HG03135 (cell line): Measurements from ENCODE around the gene P3H3.

Source experiments
- ATAC-seq: cut with Tn5 transposase; IDR thresholded peaks from one replicate; pipeline ENCODE4 v1.9.1; 2021; ENCODE audit warnings: mild to moderate bottlenecking, moderate library complexity; ENCODE audit not compliant: unreplicated experiment

P3H3 gene

DNA sequence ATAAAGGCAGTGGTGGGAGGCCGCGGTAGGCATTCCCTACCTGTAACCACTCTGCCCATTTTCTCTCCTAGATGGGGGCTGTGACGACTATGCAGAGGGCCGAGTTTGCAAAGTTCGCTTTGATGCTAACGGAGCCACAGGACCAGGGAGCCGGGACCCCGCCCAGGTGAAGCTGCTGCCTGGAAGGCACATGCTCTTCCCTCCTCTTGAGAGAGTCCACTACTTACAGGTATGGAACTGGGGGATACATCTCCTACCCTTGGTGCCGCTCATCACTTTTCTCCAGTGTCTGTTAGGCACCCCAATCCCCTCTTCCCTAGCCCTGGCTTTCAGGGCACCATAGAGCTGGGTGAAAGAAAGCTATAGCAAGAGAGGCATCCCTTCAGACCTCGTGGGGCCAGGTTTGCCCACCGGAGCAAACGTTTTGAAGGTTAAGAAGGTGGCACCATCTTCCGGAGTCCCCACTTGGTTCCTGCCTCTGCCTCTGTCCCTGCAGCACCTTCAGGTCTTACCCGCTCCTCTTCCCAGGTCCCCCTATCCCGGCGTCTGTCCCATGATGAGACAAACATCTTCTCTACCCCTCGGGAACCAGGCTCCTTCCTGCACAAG, 2.0 kb upstream of the P3H3 start:
- no peak for ATAC-seq

GRCh38 chr12:6826734-6827436, 1.3 kb upstream of the P3H3 start:
- ATAC-seq: no peak

- no peak for ATAC-seq
These were observed 733 bp upstream of the P3H3 start for GRCh38 chr12:6827437-6827911.

DNA sequence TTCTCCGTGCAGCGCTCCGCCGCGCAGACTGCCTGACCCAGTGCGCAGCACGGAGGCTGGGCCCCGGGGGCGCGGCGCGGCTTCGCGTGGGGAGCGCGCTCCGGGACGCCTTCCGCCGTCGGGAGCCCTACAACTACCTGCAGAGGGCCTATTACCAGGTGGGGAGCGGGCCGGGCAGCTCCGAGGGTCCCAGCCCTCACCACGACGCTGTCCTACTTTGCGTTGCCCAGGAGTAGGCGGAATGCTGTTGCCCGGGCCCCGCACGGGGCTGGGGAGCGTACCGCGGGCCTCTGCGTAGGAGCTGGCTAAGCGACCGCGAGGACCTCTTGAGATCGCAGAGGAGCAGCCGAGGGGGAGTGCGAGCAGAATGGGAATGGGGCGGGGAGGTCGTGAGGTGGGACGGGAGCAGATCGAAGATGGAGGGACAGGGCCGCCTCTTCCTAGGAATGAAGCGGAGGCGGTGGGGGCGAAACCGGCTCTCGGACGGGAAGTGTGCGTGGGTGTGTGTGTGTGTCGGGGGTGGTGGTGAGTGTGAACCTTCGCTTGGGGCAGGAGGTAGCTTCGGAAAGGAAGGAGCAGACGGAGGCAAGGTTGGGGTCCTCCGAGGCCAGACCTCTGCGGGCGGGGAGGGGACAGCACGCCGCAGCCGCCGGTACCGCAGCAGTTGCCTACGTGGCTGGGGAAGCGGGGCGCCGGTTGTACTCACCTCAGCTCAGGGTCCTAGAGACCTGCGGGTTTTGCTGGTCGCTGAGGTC, 751 bp downstream of the P3H3 start:
- no peak for ATAC-seq

DNA sequence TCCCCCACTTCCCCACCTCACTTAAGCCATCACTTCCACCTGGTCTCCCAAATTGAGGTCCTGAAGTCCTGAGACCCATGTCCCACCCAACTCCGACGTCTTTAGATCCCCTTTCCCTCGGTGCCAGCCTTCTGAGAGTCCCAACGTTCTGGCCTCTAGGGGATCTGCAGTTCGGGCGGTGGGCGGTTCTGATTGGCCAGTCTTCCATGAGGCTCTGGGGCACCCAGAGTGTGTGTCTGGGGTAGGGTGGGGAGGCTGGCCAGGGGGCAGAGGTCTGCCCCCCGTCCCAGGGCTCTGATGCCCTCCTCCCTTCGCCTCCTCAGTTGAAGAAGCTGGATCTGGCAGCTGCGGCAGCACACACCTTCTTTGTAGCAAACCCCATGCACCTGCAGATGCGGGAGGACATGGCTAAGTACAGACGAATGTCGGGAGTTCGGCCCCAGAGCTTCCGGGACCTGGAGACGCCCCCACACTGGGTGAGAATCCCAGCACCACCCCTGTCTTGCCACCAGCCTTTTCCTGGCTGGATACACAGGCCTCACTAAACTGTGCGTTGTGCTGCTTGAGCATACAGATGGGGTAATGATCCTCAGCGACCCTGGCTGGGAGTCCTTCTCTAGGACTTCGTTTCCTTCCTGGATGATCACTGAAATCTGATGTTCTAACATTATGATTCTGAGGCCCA, 1.5 kb downstream of the P3H3 start:
- ATAC-seq: no peak

DNA sequence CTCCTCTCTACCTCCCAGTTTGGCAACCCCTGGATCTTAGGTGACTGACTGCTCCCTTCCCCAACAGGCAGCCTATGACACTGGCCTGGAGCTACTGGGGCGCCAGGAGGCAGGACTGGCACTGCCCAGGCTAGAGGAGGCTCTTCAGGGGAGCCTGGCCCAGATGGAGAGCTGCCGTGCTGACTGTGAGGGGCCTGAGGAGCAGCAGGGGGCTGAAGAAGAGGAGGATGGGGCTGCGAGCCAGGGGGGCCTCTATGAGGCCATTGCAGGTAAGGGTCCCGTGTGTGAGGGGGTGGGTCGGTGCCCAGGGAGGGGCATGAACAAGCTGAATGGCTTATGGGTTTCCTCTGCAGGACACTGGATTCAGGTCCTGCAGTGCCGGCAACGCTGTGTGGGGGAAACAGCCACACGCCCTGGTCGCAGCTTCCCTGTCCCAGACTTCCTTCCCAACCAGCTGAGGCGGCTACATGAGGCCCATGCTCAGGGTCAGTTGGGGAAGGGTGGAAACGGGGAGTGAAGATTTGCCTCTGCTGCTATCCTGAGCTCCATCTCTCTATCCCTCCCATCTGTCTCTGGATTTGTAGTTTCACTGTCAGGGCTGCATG, 2.2 kb downstream of the P3H3 start:
- ATAC-seq: no peak

DNA sequence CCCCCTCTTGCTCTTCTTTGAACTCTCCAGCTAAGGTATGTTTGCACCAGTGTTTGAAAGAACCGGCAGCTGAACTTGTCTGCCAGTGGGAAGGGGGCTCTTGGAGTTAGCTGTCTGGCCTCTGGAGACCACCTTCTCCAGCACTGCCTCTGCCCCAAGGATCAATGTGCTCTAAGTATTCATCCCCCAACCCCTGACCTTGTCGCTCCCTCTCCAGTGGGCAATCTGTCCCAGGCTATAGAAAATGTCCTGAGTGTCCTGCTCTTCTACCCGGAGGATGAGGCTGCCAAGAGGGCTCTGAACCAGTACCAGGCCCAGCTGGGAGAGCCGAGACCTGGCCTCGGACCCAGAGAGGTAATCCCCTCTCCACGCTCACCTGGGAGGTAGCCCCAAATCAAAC, 2.8 kb downstream of the P3H3 start:
- no peak for ATAC-seq

- ATAC-seq: no peak
These were observed 3.3 kb downstream of the P3H3 start for GRCh38 chr12:6831450-6831995.

GRCh38 chr12:6832125-6832524, 3.9 kb downstream of the P3H3 start:
- no peak for ATAC-seq

GRCh38 chr12:6833189-6833890, 5.1 kb downstream of the P3H3 start:
- ATAC-seq: no peak

GRCh38 chr12:6834254-6834653, 6.0 kb downstream of the P3H3 start:
- ATAC-seq: no peak

DNA sequence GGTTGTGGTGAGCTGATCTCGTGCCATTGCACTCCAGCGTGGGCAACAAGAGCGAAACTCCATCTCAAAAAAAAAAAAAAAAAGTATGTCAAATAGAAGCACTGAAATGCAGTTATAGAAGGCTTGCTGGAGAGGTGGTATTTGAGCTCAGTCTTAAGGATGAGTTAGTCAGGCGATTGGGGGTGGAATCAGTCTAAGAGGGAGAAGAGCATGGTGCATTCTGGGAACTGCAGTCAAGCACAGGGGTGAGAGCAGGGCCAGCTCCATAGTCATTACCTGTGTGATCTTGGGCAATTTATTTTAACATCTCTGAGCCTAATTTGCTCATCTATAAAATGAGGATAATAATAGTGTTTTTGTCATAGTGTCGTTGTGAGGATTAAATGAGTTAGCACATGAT, 6.7 kb downstream of the P3H3 start:
- no peak for ATAC-seq

- no peak for ATAC-seq
These were observed 8.6 kb downstream of the P3H3 start for GRCh38 chr12:6836851-6837250.

DNA sequence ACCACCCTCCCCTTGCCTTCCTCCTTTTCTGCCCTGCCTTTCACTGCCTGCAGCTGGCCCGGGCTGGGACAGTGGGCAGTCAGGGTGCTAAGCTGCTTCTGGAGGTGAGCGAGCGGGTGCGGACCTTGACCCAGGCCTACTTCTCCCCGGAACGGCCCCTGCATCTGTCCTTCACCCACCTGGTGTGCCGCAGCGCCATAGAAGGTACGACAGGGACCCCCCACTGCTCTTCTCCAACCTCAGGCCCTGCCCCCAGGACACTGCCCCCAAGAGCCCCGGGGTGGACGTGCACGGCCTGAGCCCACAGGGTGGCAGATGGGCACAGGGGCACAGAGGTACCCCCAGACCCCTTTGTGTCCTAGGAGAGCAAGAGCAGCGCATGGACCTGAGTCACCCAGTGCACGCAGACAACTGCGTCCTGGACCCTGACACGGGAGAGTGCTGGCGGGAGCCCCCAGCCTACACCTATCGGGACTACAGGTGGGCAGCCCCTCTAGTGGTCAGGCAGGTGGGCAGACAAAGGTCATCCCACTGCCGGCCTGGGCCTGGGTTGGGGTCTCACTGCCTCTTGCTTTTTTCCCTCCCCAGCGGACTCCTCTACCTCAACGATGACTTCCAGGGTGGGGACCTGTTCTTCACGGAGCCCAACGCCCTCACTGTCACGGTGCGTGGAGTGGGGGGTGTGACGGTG, 9.3 kb downstream of the P3H3 start:
- no peak for ATAC-seq

DNA sequence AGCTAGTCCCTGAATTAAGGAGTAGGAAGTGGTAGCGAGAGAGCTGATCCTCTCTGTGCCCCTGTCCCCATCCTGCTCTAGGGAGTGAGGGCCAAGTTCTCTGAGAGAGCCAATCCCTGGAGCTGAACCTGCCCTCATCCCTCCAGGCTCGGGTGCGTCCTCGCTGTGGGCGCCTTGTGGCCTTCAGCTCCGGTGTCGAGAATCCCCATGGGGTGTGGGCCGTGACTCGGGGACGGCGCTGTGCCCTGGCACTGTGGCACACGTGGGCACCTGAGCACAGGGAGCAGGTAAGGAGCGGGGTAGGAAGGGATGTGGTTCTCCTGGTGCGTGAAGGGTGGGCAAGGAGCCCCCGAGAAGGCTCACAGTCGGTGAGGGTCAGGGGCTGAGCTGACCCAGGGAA, 10.6 kb downstream of the P3H3 start:
- ATAC-seq: no peak

DNA sequence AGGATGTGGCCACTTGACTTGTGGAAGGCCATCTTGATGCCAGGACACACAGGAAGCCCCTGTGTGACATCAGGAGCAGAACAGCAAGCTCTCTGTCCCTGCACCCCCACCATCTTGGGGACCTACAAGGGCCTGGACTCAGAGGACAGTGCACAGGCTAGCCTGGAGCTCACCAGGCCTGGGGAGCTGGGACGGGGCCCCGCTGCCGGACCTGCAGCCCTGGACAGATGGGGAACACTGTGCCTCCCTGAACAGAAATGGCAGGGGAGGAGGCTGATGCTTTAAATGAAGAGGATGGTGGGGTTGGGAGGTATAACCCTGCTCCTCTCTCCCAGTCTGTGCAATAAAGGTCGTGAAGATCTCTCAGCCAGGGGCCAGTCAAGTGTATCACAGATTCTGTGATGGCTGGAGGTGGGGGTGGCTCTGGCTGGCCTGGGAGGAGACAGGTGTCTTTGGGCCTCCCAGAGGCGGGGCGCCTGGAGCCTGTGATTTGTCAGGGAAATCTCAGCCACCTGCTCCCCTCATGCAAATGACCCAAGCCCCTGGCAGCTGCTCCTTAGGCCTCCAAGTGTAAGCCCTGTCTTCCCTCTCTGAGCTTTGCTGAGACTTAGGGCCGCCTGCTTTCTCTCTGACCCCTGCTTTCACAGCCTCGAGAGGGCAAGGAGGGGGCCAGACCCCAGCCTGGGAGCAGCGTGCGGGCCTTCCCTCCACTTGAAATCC, 11.4 kb downstream of the P3H3 start:
- ATAC-seq: no peak

- no peak for ATAC-seq
These were observed 12.1 kb downstream of the P3H3 start for GRCh38 chr12:6840330-6840729.

- ATAC-seq: no peak
These were observed 12.7 kb downstream of the P3H3 start, which contains the start of gene GNB3 for GRCh38 chr12:6840761-6841515. Gene GNB3, plus strand, starts transcription at chr12:6840925. Its CDS starts 363 bp downstream, at chr12:6841288.
